NCI-H128 (cell line): ENCODE results near the gene SMARCA4.
"Not testable (repeated sequence)": the region's sequence is repeated elsewhere in the genome, so short reads cannot be mapped to it uniquely, and the experiment has no call there.

Experiments
- DNase-seq: peaks from one replicate; lab custom pipeline; 2025; ENCODE audit not compliant: unreplicated experiment; lab: John Stamatoyannopoulos, UW

The SMARCA4 gene

GRCh38 chr19:10928563-10929401 is 32.0 kb upstream of the SMARCA4 start, which contains the start of the genes TIMM29 and YIPF2:
TIMM29 (plus strand) TSS chr19:10928811; CDS start chr19:10928823, 12 bp downstream.
YIPF2 (minus strand) TSS chr19:10928639; CDS start chr19:10928410, 229 bp downstream.
- peak; percentile 97 for DNase-seq

- DNase-seq, result no peak
Observed at GRCh38 chr19:10929402-10929794, 31.4 kb upstream of the SMARCA4 start.

- no peak for DNase-seq
Observed at GRCh38 chr19:10935371-10936059, 25.3 kb upstream of the SMARCA4 start.

GRCh38 chr19:10936661-10937084 is 24.2 kb upstream of the SMARCA4 start:
- DNase-seq, result peak; percentile 79

- not testable (repeated sequence) for DNase-seq
Observed at GRCh38 chr19:10941649-10942048, 19.2 kb upstream of the SMARCA4 start.

- not testable (repeated sequence) for DNase-seq
Observed at GRCh38 chr19:10943412-10943811, 17.4 kb upstream of the SMARCA4 start.

GRCh38 chr19:10945264-10945663 is 15.6 kb upstream of the SMARCA4 start:
- DNase-seq, result no peak

GRCh38 chr19:10946958-10947657 is 13.7 kb upstream of the SMARCA4 start:
- DNase-seq, result no peak

- DNase-seq, result no peak
Observed at GRCh38 chr19:10952809-10953208, 8.0 kb upstream of the SMARCA4 start.

GRCh38 chr19:10959277-10959968 is 1.4 kb upstream of the SMARCA4 start:
- DNase-seq, result not testable (repeated sequence)

- DNase-seq, result no peak
Observed at GRCh38 chr19:10961073-10961860, 437 bp downstream of the SMARCA4 start.

GRCh38 chr19:10962863-10963262 is 2.0 kb downstream of the SMARCA4 start:
- DNase-seq, result no peak

GRCh38 chr19:10963865-10964264 is 3.0 kb downstream of the SMARCA4 start:
- no peak for DNase-seq

- DNase-seq, result no peak
Observed at GRCh38 chr19:10964903-10965302, 4.1 kb downstream of the SMARCA4 start.

- DNase-seq, result no peak
Observed at GRCh38 chr19:10965398-10965797, 4.6 kb downstream of the SMARCA4 start.

- DNase-seq, result no peak
Observed at GRCh38 chr19:10966809-10967208, 6.0 kb downstream of the SMARCA4 start.

- DNase-seq, result no peak
Observed at GRCh38 chr19:10968527-10969135, 7.8 kb downstream of the SMARCA4 start.

- DNase-seq, result no peak
Observed at GRCh38 chr19:10971107-10971726, 10.4 kb downstream of the SMARCA4 start.
